H1 (cell line): Measurements from ENCODE around the gene PHC2. TPM values are rescaled to one million over a fixed set of nuclear protein-coding genes. Genes with fewer than 3 reads are reported as not detected.

Experiments used
- ASH2L ChIP-seq: fragments of 200-600, 300-600 bp; sonication (generic); IDR thresholded peaks from one replicate; pipeline ENCODE4 v1.7.1; 2017; ENCODE audit warnings: low read length
- BCL11A ChIP-seq, 2 experiments: IDR thresholded peaks; one replicate each; pipeline ENCODE4 v1.6.1; 2011; ENCODE audit warnings: low read depth in 2 of 2, low read length in 2 of 2, mild to moderate bottlenecking in 2 of 2
- CHD7 ChIP-seq: fragments of 300-600 bp; sonication (generic); IDR thresholded peaks from 2 replicates; pipeline ENCODE4 v1.7.1; 2012; ENCODE audit warnings: low read length, moderate library complexity, mild to moderate bottlenecking, inconsistent platforms; ENCODE audit not compliant: insufficient replicate concordance
- SUZ12 ChIP-seq: fragments of 200-600 bp; sonication (generic); IDR thresholded peaks from 2 replicates; pipeline ENCODE4 v1.6.1; 2012; ENCODE audit warnings: mild to moderate bottlenecking, inconsistent platforms, low read length, moderate library complexity, mixed read lengths
- polyA plus RNA-seq, 7 experiments: library from polyadenylated mRNA; depleted of rRNA in 3 of 7; stranded (reverse) in 5 of 7; unstranded in 2 of 7; fragments of >200 nt in 5 of 7; fragments of 200-250 nt in 2 of 7; gene quantifications; 1 replicate in 5 of 7; 2 replicates in 1 of 7; 4 replicates in 1 of 7; pipeline versions ENCODE4 v1.2.1 to v1.2.3, GENCODE V29; 2011 to 2013; ENCODE audit warnings: missing spikeins in 2 of 7, mixed read lengths in 2 of 7
- total RNA-seq: library from RNA; stranded (reverse); fragmentation: NEBNext Ultra II Directional; extraction: Animal tissue kit (Norgen Biotek cat#: 25700); gene quantifications from 2 replicates; pipeline ENCODE4 v1.2.1, GENCODE V29; 2021

PHC2 gene
- total and polyA plus RNA-seq, 2 of the 8 experiments (the other 6 are each of a cell fraction or from before 2014, with no cell fraction given), result 5.6 to 14.2 TPM

- TF ChIP-seq CHD7, result no peak
- no peak for TF ChIP-seq ASH2L
- TF ChIP-seq SUZ12, result no peak
- no peak for TF ChIP-seq BCL11A (IDR thresholded peaks at IDR 0.05; ENCODE audit: low read depth in 2 of 2, low read length in 2 of 2)
These were observed 156.4 kb downstream of the PHC2 start (continued) for GRCh38 chr1:33274446-33274845.
